DMS 273 (cell line): ENCODE data around the gene CDNF.
"Not testable (repeated sequence)": the region's sequence is repeated elsewhere in the genome, so short reads cannot be mapped to it uniquely, and the experiment has no call there.

ENCODE experiments used
- DNase-seq: peaks from one replicate; lab custom pipeline; 2025; ENCODE audit not compliant: unreplicated experiment; lab: John Stamatoyannopoulos, UW

CDNF gene

GRCh38 chr10:14839305-14839695 lies 1.5 kb upstream of the CDNF start:
- peak; percentile 39 for DNase-seq

GRCh38 chr10:14838582-14839304 lies 906 bp upstream of the CDNF start:
- peak; percentile 46 for DNase-seq

- DNase-seq: peak; percentile 34
Observed at GRCh38 chr10:14837003-14837756, 657 bp downstream of the CDNF start.

GRCh38 chr10:14836208-14836607 lies 1.6 kb downstream of the CDNF start:
- peak; percentile 22 for DNase-seq

- no peak for DNase-seq
Observed at GRCh38 chr10:14833106-14833505, 4.7 kb downstream of the CDNF start.

- no peak for DNase-seq
Observed at GRCh38 chr10:14826076-14826829, 11.6 kb downstream of the CDNF start.

GRCh38 chr10:14823966-14824365 lies 13.9 kb downstream of the CDNF start:
- no peak for DNase-seq

GRCh38 chr10:14822879-14823755 lies 14.7 kb downstream of the CDNF start:
- DNase-seq: peak; percentile 60

- DNase-seq: no peak
Observed at GRCh38 chr10:14821635-14822375, 16.0 kb downstream of the CDNF start.

- no peak for DNase-seq
Observed at GRCh38 chr10:14820775-14821154, 17.1 kb downstream of the CDNF start.

GRCh38 chr10:14820010-14820774 lies 17.6 kb downstream of the CDNF start:
- no peak for DNase-seq

GRCh38 chr10:14816717-14817116 lies 21.1 kb downstream of the CDNF start:
- not testable (repeated sequence) for DNase-seq

- no peak for DNase-seq
Observed at GRCh38 chr10:14815681-14816080, 22.2 kb downstream of the CDNF start.

GRCh38 chr10:14812271-14812670 lies 25.6 kb downstream of the CDNF start:
- DNase-seq: no peak

GRCh38 chr10:14810969-14811953 lies 26.6 kb downstream of the CDNF start:
- DNase-seq: no peak

GRCh38 chr10:14806318-14806717 lies 31.5 kb downstream of the CDNF start:
- no peak for DNase-seq

GRCh38 chr10:14803827-14804226 lies 34.0 kb downstream of the CDNF start:
- DNase-seq: no peak

- peak; percentile 39 for DNase-seq
Observed at GRCh38 chr10:14801723-14802122, 36.1 kb downstream of the CDNF start.
